ENCODE results near the gene ANKS1B. TPM values are rescaled to one million over a fixed set of nuclear protein-coding genes. Genes with fewer than 3 reads are reported as not detected.

ANKS1B gene
- total RNA-seq, 1 experiment from 2014 or later, result 5.8 TPM

GRCh38 chr12:99704036-99704435 is 280.7 kb downstream of the ANKS1B start (continued):
- TF ChIP-seq TEAD4 (CRISPR knock-in tag; IDR thresholded peaks at IDR 0.05) (no peak), CTCF (IDR thresholded peaks at IDR 0.05) (no peak), FOXK1 (CRISPR knock-in tag; IDR thresholded peaks at IDR 0.05) (no peak), USF1 (CRISPR knock-in tag; IDR thresholded peaks at IDR 0.05) (no peak), ZNF281 (CRISPR knock-in tag; IDR thresholded peaks at IDR 0.05) (no peak), ATF6 (CRISPR knock-in tag; IDR thresholded peaks at IDR 0.05) (no peak), ETV6 (CRISPR knock-in tag; IDR thresholded peaks at IDR 0.05) (no peak), SOX15 (CRISPR knock-in tag; IDR thresholded peaks at IDR 0.05) (no peak), ZNF425 (CRISPR knock-in tag; conservative IDR thresholded peaks at IDR 0.05) (no peak)

- ChIA-PET CTCF (no interaction called here), POLR2A (no interaction called here)
- no peak for ATAC-seq
- peaks cover 9% of the 10 kb centered on the region for H3K4me1 Mint-ChIP-seq
- peaks cover 15% of the 10 kb centered on the region for H3K9me3 Mint-ChIP-seq
- TF ChIP-seq USF1 (CRISPR knock-in tag; IDR thresholded peaks at IDR 0.05), result no peak
- TF ChIP-seq TP53 (CRISPR knock-in tag; IDR thresholded peaks at IDR 0.05), result no peak
- no peak overlapping the region for H3K4me3 Mint-ChIP-seq
- H3K36me3 Mint-ChIP-seq, result peaks cover 4% of the 10 kb centered on the region; the same call in 1 of the 2 replicates
- no peaks in the 10 kb centered on the region for H3K27me3 Mint-ChIP-seq (ENCODE audit: low read depth)
- no peak overlapping the region for H3K27ac Mint-ChIP-seq
- no peak for DNase-seq (ENCODE audit: low spot score)
Measured at GRCh38 chr12:99700032-99700431, 284.7 kb downstream of the ANKS1B start.

- ChIA-PET POLR2A (interaction anchor here (1.6 kb wide), 1 partner anchor 9 kb away, joined by 3 read pairs; no protein-coding TSS in a partner anchor), CTCF (interaction anchor here (0.6 kb wide), 2 partner anchors 76 to 86 kb away, joined by 3 read pairs; no protein-coding TSS in a partner anchor)
- DNase-seq (ENCODE audit: low spot score), result no peak
- Mint-ChIP-seq H3K36me3 (peaks cover 14% of the 10 kb centered on the region), H3K4me3 (no peak overlapping the region), H3K4me1 (peaks cover 12% of the 10 kb centered on the region), H3K27ac (no peak overlapping the region), H3K9me3 (peaks cover 27% of the 10 kb centered on the region), H3K27me3 (ENCODE audit: low read depth) (no peaks in the 10 kb centered on the region)
- ATAC-seq, result no peak
- TF ChIP-seq ZBTB43 (CRISPR knock-in tag; IDR thresholded peaks at IDR 0.05), result no peak
- TF ChIP-seq CTCF (IDR thresholded peaks at IDR 0.05), result no peak
- TF ChIP-seq ELF4 (CRISPR knock-in tag; IDR thresholded peaks at IDR 0.05; ENCODE audit: low read depth), result no peak
- TF ChIP-seq USF2 (CRISPR knock-in tag; IDR thresholded peaks at IDR 0.05), result no peak
- TF ChIP-seq GRHL2 (CRISPR knock-in tag; IDR thresholded peaks at IDR 0.05; ENCODE audit: insufficient replicate concordance, severe bottlenecking), result no peak
- TF ChIP-seq ATF3 (CRISPR knock-in tag; conservative IDR thresholded peaks at IDR 0.05), result no peak
- TF ChIP-seq NR3C1 (CRISPR knock-in tag; conservative IDR thresholded peaks at IDR 0.05; ENCODE audit: low read depth), result no peak
Measured at GRCh38 chr12:99695050-99695449, 289.7 kb downstream of the ANKS1B start.
